Thyroid gland (tissue), 4 donors: Measurements from ENCODE around the gene UBE4B.

Source experiments
- CTCF ChIP-seq, 6 experiments: fragments of 200-600 bp in 3 of 6; fragments of 450-650 bp in 3 of 6; sonication (generic) in 3 of 6; IDR thresholded peaks; one replicate each; pipeline ENCODE4 v1.5.1; 2016 to 2019; ENCODE audit warnings: antibody characterized with exemption in 6 of 6, mild to moderate bottlenecking in 2 of 6, inconsistent platforms in 1 of 6, moderate library complexity in 1 of 6
- POLR2A ChIP-seq, 2 donors: fragments of 450-650 bp; IDR thresholded peaks; one replicate each; pipeline ENCODE4 v1.6.1; 2017; ENCODE audit warnings: antibody characterized with exemption in 2 of 2, mild to moderate bottlenecking in 2 of 2, moderate library complexity in 1 of 2

- no peak for TF ChIP-seq CTCF (IDR thresholded peaks at IDR 0.05)
- no peak for TF ChIP-seq POLR2A (IDR thresholded peaks at IDR 0.05)
Measured at GRCh38 chr1:10161541-10162290, 129.0 kb downstream of the UBE4B start.
